AG04450 (cell line): Measurements from ENCODE around the gene PCSK6. TPM values are rescaled to one million over a fixed set of nuclear protein-coding genes. Genes with fewer than 3 reads are reported as not detected.

Source experiments
- CTCF ChIA-PET: fragments of 300-600, 350-600 bp; formaldehyde crosslinking; extraction: SDS; loops from one replicate; lab custom pipeline; 2022; ENCODE audit warnings: antibody characterized with exemption, inconsistent platforms; lab: Charles Lee
- POLR2A ChIA-PET: fragments of 350-600 bp; formaldehyde crosslinking; extraction: SDS; loops from one replicate; lab custom pipeline; 2021; ENCODE audit warnings: antibody characterized with exemption, inconsistent platforms; lab: Yijun Ruan, JAX
- DNase-seq: peaks from one replicate; pipeline ENCODE4 v3.0.0-alpha.2; 2011; ENCODE audit warnings: low read depth, low spot score
- H3K27ac ChIP-seq: one replicate; pipeline ENCODE4 v1.5.1; 2012; ENCODE audit warnings: low read depth, low read length, control low read depth
- H3K27me3 ChIP-seq: one replicate; pipeline ENCODE4 v1.6.0; 2012; ENCODE audit warnings: low read length; ENCODE audit not compliant: control insufficient read depth, insufficient read depth
- H3K4me3 ChIP-seq: 2 replicates; pipeline ENCODE4 v1.5.1; 2011; ENCODE audit warnings: mild to moderate bottlenecking, low read depth, low read length, control low read depth
- H3K9me3 ChIP-seq: 2 replicates; pipeline ENCODE4 v1.5.1; 2012; ENCODE audit warnings: low read length; ENCODE audit not compliant: control insufficient read depth, insufficient read depth
- polyA plus RNA-seq: library from polyadenylated mRNA; depleted of rRNA; stranded (reverse); fragments of >200 nt; gene quantifications from 2 replicates; pipeline ENCODE4 v1.2.3, GENCODE V29; 2011
- TF ChIP-seq, protein P1 (sequence below): IDR thresholded peaks from 2 replicates; pipeline ENCODE4 v1.5.1; 2011; ENCODE audit warnings: low read depth, low read length, control low read depth, inconsistent platforms

The PCSK6 gene
- polyA plus RNA-seq, 1 experiment: 0.06 TPM

DNA sequence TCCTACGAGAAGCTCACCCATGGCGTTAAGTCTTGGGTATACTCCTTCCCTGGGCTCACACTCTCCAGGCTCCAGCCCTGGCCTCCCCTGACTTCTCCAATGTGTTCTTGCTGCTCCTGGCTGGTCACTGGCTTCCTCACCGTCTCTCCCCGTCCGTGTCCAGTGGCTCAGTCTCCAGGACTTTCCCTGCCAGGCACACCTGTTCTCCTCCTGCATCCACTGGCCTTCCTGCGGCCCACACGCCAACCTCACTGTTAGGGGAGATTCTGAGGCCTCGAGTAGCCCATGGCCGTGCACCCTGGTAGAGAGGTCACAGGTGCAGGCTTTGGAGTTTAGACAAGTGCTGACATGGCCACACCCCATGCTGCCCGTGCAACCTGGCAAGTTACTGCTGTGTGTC, 102.5 kb downstream of the PCSK6 start:
- Histone ChIP-seq H3K27me3 (no peaks in the 10 kb centered on the region), H3K4me3 (no peak overlapping the region), H3K27ac (no peak overlapping the region), H3K9me3 (no peaks in the 10 kb centered on the region)
- ChIA-PET POLR2A (no interaction called here), CTCF (no interaction called here)
- DNase-seq: no peak
- TF ChIP-seq, protein P1, sequence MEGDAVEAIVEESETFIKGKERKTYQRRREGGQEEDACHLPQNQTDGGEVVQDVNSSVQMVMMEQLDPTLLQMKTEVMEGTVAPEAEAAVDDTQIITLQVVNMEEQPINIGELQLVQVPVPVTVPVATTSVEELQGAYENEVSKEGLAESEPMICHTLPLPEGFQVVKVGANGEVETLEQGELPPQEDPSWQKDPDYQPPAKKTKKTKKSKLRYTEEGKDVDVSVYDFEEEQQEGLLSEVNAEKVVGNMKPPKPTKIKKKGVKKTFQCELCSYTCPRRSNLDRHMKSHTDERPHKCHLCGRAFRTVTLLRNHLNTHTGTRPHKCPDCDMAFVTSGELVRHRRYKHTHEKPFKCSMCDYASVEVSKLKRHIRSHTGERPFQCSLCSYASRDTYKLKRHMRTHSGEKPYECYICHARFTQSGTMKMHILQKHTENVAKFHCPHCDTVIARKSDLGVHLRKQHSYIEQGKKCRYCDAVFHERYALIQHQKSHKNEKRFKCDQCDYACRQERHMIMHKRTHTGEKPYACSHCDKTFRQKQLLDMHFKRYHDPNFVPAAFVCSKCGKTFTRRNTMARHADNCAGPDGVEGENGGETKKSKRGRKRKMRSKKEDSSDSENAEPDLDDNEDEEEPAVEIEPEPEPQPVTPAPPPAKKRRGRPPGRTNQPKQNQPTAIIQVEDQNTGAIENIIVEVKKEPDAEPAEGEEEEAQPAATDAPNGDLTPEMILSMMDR: no peak

DNA sequence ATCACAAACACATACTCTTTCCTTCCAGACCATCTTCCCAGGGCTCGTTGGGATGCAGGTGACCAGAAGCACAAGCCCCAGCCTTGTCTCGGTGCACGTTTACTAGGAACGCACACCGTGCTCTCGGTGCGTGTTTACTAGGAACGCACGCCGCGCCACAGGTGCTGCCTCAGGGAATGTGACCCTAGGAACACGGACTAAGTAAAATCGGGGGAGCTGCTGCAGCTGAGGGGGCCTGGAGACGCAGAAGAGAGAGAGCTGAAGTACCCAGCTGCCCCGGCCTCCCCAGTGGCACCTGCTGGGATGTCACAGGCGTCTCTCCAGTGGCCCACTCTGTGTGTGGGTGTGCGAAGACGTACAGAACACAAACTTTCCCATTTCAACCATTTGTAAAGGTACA, 103.5 kb downstream of the PCSK6 start:
- ChIA-PET CTCF (no interaction called here), POLR2A (no interaction called here)

DNA sequence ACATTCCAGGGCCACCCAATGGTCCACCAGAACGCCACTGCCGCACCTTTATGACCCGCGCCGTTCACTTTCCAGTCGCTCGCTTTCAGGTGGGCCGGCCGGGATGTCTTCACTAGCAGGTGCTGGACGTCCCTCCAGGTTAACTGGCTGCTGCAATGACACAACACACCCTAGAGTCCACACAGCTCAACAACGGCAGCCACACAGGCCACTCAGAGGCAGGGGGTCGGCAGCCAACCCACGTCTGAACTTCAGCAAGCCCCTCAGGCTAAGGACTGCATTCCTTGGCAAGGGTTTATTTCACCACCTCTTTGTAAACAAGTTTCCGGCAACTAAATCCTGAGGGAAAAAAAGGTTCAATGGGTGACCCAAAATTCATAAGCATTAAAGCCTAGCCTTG, 105.2 kb downstream of the PCSK6 start:
- no peak overlapping the region for H3K27ac ChIP-seq
- DNase-seq: no peak
- CTCF ChIA-PET: no interaction called here
- H3K4me3 ChIP-seq: no peak overlapping the region
- POLR2A ChIA-PET: no interaction called here
- peaks cover 3% of the 10 kb centered on the region for H3K27me3 ChIP-seq
- H3K9me3 ChIP-seq: no peaks in the 10 kb centered on the region
- TF ChIP-seq, protein P1: no peak

More for the DNA sequence above, 103.5 kb downstream of the PCSK6 start:
- TF ChIP-seq, protein P1: no peak
- DNase-seq: no peak
- Histone ChIP-seq H3K27me3 (no peaks in the 10 kb centered on the region), H3K9me3 (no peaks in the 10 kb centered on the region), H3K4me3 (no peak overlapping the region), H3K27ac (no peak overlapping the region)

DNA sequence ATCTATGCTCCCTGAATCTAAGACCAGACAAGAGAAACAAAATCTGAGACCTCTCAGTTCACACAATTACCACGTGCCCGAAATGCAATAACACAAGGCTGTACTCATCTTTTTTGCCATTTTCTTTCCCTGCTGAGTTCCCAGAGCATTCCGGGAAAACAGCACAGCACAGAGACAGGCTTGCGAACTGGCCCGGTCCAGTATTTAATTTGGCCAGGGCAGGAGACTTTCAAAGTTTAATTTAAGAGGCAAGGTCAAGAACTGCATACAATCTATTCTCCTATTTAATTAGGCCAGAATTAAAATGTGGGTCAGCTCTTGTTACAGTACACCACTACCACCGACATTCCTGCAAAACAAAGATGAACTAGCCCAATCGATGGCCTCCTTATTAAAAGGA, 107.0 kb downstream of the PCSK6 start:
- ChIA-PET CTCF (no interaction called here), POLR2A (no interaction called here)
- DNase-seq: no peak
- TF ChIP-seq, protein P1: no peak
- H3K27ac ChIP-seq: no peak overlapping the region
- peaks cover 3% of the 10 kb centered on the region for H3K27me3 ChIP-seq
- H3K9me3 ChIP-seq: no peaks in the 10 kb centered on the region
- H3K4me3 ChIP-seq: no peak overlapping the region

DNA sequence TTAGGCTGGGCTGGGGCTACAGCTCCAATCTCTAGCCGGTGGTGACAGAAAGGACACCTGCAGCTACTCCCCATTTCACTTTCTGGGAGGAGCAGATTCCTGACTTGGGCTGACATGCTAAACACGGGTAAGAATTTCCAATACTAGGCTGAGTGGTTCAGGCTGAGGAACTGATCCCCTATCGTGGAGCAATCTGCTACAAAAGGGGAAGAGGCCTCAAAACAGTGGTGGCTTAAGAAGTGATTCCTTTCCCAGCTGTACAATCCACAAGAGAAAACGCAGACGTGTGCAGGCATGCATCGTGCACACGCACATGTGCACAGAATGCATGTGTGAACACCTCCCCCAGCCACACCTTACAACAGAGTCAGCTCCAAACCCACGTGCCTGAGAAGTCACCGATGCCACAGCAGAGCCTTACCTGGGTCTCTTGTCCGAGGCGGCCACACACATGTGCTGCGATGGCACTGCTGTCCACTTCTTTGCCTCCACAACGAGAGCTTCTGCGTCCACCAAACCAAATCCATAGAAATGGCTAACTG, 107.8 kb downstream of the PCSK6 start:
- Histone ChIP-seq H3K4me3 (no peak overlapping the region), H3K9me3 (no peaks in the 10 kb centered on the region), H3K27me3 (peaks cover 3% of the 10 kb centered on the region), H3K27ac (no peak overlapping the region)
- TF ChIP-seq, protein P1: no peak
- no peak for DNase-seq
- CTCF ChIA-PET: no interaction called here
- POLR2A ChIA-PET: no interaction called here
